Right lobe of liver (tissue), 4 donors: ENCODE results near the gene ST6GAL2.

Experiments used
- POLR2A ChIP-seq: fragments of 450-650 bp; IDR thresholded peaks from one replicate; pipeline ENCODE4 v1.6.1; 2017; ENCODE audit warnings: antibody characterized with exemption, mild to moderate bottlenecking
- TF ChIP-seq, protein P1 (sequence below), 4 donors: fragments of 200-600 bp in 3 of 4; fragments of 450-650 bp in 1 of 4; IDR thresholded peaks; one replicate each; pipeline versions ENCODE4 v1.5.1 to v1.8.0; 2016 to 2022; ENCODE audit warnings: antibody characterized with exemption in 4 of 4, mild to moderate bottlenecking in 2 of 4
- donor health status: DM: no; HTN: no; CAD: no.
- donor health status: DM: no; HTN: no; CAD: no.
- donor health status: DM: no; HTN: yes; CAD: no.

GRCh38 chr2:106931717-106932335 lies 45.9 kb upstream of the ST6GAL2 start:
- TF ChIP-seq POLR2A: no peak
- TF ChIP-seq, protein P1, sequence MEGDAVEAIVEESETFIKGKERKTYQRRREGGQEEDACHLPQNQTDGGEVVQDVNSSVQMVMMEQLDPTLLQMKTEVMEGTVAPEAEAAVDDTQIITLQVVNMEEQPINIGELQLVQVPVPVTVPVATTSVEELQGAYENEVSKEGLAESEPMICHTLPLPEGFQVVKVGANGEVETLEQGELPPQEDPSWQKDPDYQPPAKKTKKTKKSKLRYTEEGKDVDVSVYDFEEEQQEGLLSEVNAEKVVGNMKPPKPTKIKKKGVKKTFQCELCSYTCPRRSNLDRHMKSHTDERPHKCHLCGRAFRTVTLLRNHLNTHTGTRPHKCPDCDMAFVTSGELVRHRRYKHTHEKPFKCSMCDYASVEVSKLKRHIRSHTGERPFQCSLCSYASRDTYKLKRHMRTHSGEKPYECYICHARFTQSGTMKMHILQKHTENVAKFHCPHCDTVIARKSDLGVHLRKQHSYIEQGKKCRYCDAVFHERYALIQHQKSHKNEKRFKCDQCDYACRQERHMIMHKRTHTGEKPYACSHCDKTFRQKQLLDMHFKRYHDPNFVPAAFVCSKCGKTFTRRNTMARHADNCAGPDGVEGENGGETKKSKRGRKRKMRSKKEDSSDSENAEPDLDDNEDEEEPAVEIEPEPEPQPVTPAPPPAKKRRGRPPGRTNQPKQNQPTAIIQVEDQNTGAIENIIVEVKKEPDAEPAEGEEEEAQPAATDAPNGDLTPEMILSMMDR (IDR thresholded peaks at IDR 0.05): no peak
